Lung (tissue), 12 donors: Measurements from ENCODE around the gene RNF19B. TPM values are rescaled to one million over a fixed set of nuclear protein-coding genes. Genes with fewer than 3 reads are reported as not detected.

ENCODE experiments used
- ATAC-seq: fragments of 200-7000 bp; cut with Tn5 transposase; one replicate; pipeline ENCODE4 v1.9.1; 2020; ENCODE audit warnings: moderate number of reproducible peaks; ENCODE audit not compliant: insufficient read depth, low FRiP score
- DNase-seq, 3 donors: peaks; one replicate each; pipeline ENCODE4 v3.0.0-alpha.2; 2013 to 2017
- H3K27ac ChIP-seq, 2 donors: one replicate each; pipeline ENCODE4 v1.5.1; 2013; ENCODE audit warnings: mild to moderate bottlenecking in 2 of 2, moderate library complexity in 2 of 2, control low read depth in 1 of 2, inconsistent platforms in 1 of 2, low read depth in 1 of 2, low read length in 1 of 2
- H3K27me3 ChIP-seq, 3 donors: one replicate each; pipeline ENCODE4 v1.5.1; 2013; ENCODE audit warnings: low read length in 2 of 3; ENCODE audit not compliant: control insufficient read depth in 3 of 3, insufficient read depth in 3 of 3
- H3K36me3 ChIP-seq, 4 donors: one replicate each; pipeline ENCODE4 v1.5.1; 2013; ENCODE audit warnings: low read length in 4 of 4, mild to moderate bottlenecking in 1 of 4, moderate library complexity in 1 of 4; ENCODE audit not compliant: control insufficient read depth in 4 of 4, insufficient read depth in 4 of 4
- H3K4me1 ChIP-seq, 5 donors: one replicate each; pipeline ENCODE4 v1.5.1; 2013; ENCODE audit warnings: low read length in 5 of 5, mild to moderate bottlenecking in 2 of 5, moderate library complexity in 1 of 5; ENCODE audit not compliant: control insufficient read depth in 5 of 5, insufficient read depth in 5 of 5
- H3K4me3 ChIP-seq: one replicate; pipeline ENCODE4 v1.5.1; 2013; ENCODE audit warnings: mild to moderate bottlenecking, control low read depth, moderate library complexity
- H3K9ac ChIP-seq, 2 donors: one replicate each; pipeline ENCODE4 v1.5.1; 2013; ENCODE audit warnings: low read length in 2 of 2, control low read depth in 1 of 2; ENCODE audit not compliant: insufficient read depth in 1 of 2
- H3K9me3 ChIP-seq, 4 donors: one replicate each; pipeline ENCODE4 v1.5.1; 2013; ENCODE audit warnings: low read length in 3 of 4, mild to moderate bottlenecking in 1 of 4, moderate library complexity in 1 of 4; ENCODE audit not compliant: control insufficient read depth in 4 of 4, insufficient read depth in 3 of 4
- WGBS, 2 donors: extraction: QIAGEN DNeasy Blood & Tissue Kit; methylation state at CpG; one replicate each; pipeline ENCODE4 v1.1.7; 2013; 5-methylcytosine and 5-hydroxymethylcytosine counted together
- polyA plus RNA-seq, 2 donors: library from polyadenylated mRNA; stranded (reverse); fragments of 200-250 nt; gene quantifications; one replicate each; pipeline ENCODE4 v1.2.1, GENCODE V29; 2013
- total RNA-seq, 2 donors: library from RNA; depleted of rRNA in 1 of 2; stranded (reverse); fragments of >200 nt in 1 of 2; gene quantifications; one replicate each; pipeline ENCODE4 v1.2.1, GENCODE V29; 2014 to 2021
- TF ChIP-seq, protein P1 (sequence below): IDR thresholded peaks from 2 replicates; pipeline ENCODE4 v1.5.1; 2012; ENCODE audit warnings: mild to moderate bottlenecking; ENCODE audit errors: control extremely low read depth, extremely low read depth
- donor health status: control.
- donor health status: control.
- donor health status: Bipolar disorder and iron deficiency.
- donor health status: healthy.
- donor health status: DM: yes; HTN: yes; CAD: no.

Gene RNF19B
- total and polyA plus RNA-seq, 4 donors, result 5.1 to 65.9 (median 26.8) TPM

DNA sequence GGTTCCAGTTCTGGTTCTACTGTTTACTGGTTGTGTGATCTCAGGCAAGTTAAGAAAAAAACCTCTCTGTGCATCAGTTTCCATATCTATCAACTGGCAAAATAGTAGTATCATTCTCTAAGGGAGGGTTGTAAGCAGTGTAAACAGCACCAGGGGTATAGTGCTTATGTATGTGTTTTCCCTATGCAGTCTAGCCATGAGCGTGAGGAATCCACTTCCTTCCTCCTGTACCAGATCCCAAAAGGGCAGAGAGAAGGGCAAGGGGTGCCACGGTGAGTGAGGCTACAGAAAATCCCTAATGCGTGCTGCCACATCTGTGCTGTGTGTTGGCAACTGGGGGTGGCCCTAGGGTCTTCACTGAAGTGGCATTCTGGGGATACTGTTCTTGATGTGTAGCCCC, 18.4 kb upstream of the RNF19B start:
- no peak overlapping the region for H3K4me3 ChIP-seq
- peaks cover 0 to 15% (median 4%) of the 10 kb centered on the region in 5 donors for H3K4me1 ChIP-seq
- WGBS, 2 donors, result 53 to 70% methylated on average over 3 of the region's 3 CpGs
- no peaks in the 10 kb centered on the region for H3K36me3 ChIP-seq
- no peak overlapping the region for H3K9ac ChIP-seq
- ATAC-seq (no peak), DNase-seq (no peak)
- H3K27ac ChIP-seq, result peak overlapping the region in 1 of 2 donors; percentile 9
- H3K27me3 ChIP-seq, result no peaks in the 10 kb centered on the region
- H3K9me3 ChIP-seq, result no peaks in the 10 kb centered on the region
- TF ChIP-seq, protein P1, sequence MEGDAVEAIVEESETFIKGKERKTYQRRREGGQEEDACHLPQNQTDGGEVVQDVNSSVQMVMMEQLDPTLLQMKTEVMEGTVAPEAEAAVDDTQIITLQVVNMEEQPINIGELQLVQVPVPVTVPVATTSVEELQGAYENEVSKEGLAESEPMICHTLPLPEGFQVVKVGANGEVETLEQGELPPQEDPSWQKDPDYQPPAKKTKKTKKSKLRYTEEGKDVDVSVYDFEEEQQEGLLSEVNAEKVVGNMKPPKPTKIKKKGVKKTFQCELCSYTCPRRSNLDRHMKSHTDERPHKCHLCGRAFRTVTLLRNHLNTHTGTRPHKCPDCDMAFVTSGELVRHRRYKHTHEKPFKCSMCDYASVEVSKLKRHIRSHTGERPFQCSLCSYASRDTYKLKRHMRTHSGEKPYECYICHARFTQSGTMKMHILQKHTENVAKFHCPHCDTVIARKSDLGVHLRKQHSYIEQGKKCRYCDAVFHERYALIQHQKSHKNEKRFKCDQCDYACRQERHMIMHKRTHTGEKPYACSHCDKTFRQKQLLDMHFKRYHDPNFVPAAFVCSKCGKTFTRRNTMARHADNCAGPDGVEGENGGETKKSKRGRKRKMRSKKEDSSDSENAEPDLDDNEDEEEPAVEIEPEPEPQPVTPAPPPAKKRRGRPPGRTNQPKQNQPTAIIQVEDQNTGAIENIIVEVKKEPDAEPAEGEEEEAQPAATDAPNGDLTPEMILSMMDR, result no peak

GRCh38 chr1:32981003-32981901, 16.6 kb upstream of the RNF19B start:
- DNase-seq, result peak in 2 of 3 donors; percentile 53 to 67
- Histone ChIP-seq H3K36me3 (no peaks in the 10 kb centered on the region), H3K4me3 (no peak overlapping the region), H3K27ac (peak overlapping the region in 1 of 2 donors; percentile 93), H3K9me3 (no peaks in the 10 kb centered on the region), H3K9ac (no peak overlapping the region), H3K4me1 (peaks cover 0 to 11% (median 4%) of the 10 kb centered on the region in 5 donors), H3K27me3 (no peaks in the 10 kb centered on the region)
- 9 to 10% methylated on average over 8 of the region's 8 CpGs for WGBS, 2 donors
- TF ChIP-seq, protein P1, result no peak
- peak; percentile 90 for ATAC-seq

DNA sequence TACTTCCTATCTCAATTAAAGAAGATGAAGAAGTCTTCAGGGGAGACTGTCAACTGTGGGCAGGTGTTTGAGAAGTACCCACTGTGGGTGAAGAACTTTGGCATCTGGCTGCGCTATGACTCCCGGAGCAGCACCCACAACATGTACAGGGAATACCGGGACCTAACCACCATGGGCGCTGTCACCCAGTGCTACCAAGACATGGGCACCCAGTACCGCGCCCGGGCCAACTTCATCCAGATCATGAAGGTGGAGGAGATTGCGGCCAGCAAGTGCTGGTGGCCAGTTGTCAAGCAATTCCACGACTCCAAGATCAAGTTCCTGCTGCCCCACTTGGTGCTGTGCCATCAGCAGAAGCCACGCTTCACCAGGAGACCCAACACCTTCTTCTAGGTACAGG, 15.5 kb upstream of the RNF19B start:
- TF ChIP-seq, protein P1, result no peak
- no peak overlapping the region for H3K9ac ChIP-seq
- H3K9me3 ChIP-seq, result no peaks in the 10 kb centered on the region
- H3K36me3 ChIP-seq, result no peaks in the 10 kb centered on the region
- 92 to 99% methylated on average over 10 of the region's 10 CpGs for WGBS, 2 donors
- peak overlapping the region in 1 of 2 donors; percentile 37 for H3K27ac ChIP-seq
- ATAC-seq, result no peak
- no peak for DNase-seq
- H3K27me3 ChIP-seq, result no peaks in the 10 kb centered on the region
- peaks cover 0 to 11% (median 4%) of the 10 kb centered on the region in 5 donors for H3K4me1 ChIP-seq
- H3K4me3 ChIP-seq, result no peak overlapping the region
